Breast epithelium (tissue), 3 donors: ENCODE results near the gene RGS14.

ENCODE experiments used
- CTCF ChIP-seq, 3 donors: fragments of 450-650 bp; IDR thresholded peaks; one replicate each; pipeline ENCODE4 v1.5.1; 2016 to 2017; ENCODE audit warnings: antibody characterized with exemption in 3 of 3, mild to moderate bottlenecking in 3 of 3, moderate library complexity in 3 of 3
- POLR2A ChIP-seq: fragments of 450-650 bp; IDR thresholded peaks from one replicate; pipeline ENCODE4 v1.6.1; 2016; ENCODE audit warnings: antibody characterized with exemption, mild to moderate bottlenecking, moderate library complexity

GRCh38 chr5:177383181-177383580 lies 25.5 kb downstream of the RGS14 start:
- TF ChIP-seq POLR2A (no peak), CTCF (IDR thresholded peaks at IDR 0.05) (no peak)
